Stomach (tissue), 9 donors: ENCODE results near the gene MRPL55. TPM values are rescaled to one million over a fixed set of nuclear protein-coding genes. Genes with fewer than 3 reads are reported as not detected.

ENCODE experiments used
- DNase-seq, 2 donors: peaks; one replicate each; pipeline versions ENCODE4 v3.0.0 to v3.0.0-alpha.2; 2013 to 2019
- H3K27ac ChIP-seq, 5 donors: fragments of 200-600 bp in 4 of 5; sonication (generic) in 4 of 5; one replicate each; pipeline ENCODE4 v1.5.1; 2013 to 2019; ENCODE audit warnings: mild to moderate bottlenecking in 1 of 5, moderate library complexity in 1 of 5
- H3K27me3 ChIP-seq, 3 donors: fragments of 200-600 bp; sonication (generic); one replicate each; pipeline ENCODE4 v1.5.1; 2017 to 2019; ENCODE audit warnings: mixed run types in 1 of 3
- H3K36me3 ChIP-seq, 4 donors: fragments of 200-600 bp; sonication (generic); 1 replicate in 3 of 4; 2 replicates in 1 of 4; pipeline ENCODE4 v1.5.1; 2016 to 2019
- H3K4me1 ChIP-seq, 4 donors: fragments of 200-600 bp; sonication (generic); one replicate each; pipeline ENCODE4 v1.5.1; 2016 to 2019
- H3K4me3 ChIP-seq, 4 donors: fragments of 200-600 bp; sonication (generic) in 3 of 4; one replicate each; pipeline ENCODE4 v1.5.1; 2016 to 2019; ENCODE audit warnings: mild to moderate bottlenecking in 1 of 4
- H3K9me3 ChIP-seq, 4 donors: fragments of 200-600 bp; sonication (generic); one replicate each; pipeline ENCODE4 v1.5.1; 2016 to 2019
- EP300 ChIP-seq: sonication (generic); formaldehyde crosslinking; IDR thresholded peaks from one replicate; pipeline ENCODE4 v1.6.1; 2017; ENCODE audit warnings: antibody characterized with exemption
- POLR2A ChIP-seq, 4 donors: fragments of 450-650 bp; IDR thresholded peaks; one replicate each; pipeline ENCODE4 v1.6.1; 2016; ENCODE audit warnings: antibody characterized with exemption in 4 of 4, control low read depth in 2 of 4, mild to moderate bottlenecking in 1 of 4, moderate library complexity in 1 of 4
- POLR2AphosphoS5 ChIP-seq, 3 donors: sonication (generic); formaldehyde crosslinking; IDR thresholded peaks; one replicate each; pipeline ENCODE4 v1.6.1; 2016; ENCODE audit warnings: antibody characterized with exemption in 3 of 3
- WGBS, 5 donors: extraction: QIAGEN DNeasy Blood & Tissue Kit in 3 of 5; methylation state at CpG; one replicate each; pipeline versions ENCODE4 v1.1.5 to v1.1.7; 2013 to 2018; 5-methylcytosine and 5-hydroxymethylcytosine counted together
- intact Hi-C: fragments of 100-400 bp; cut with DNase I; formaldehyde crosslinking; loops from one replicate; pipeline ENCODE4 v1.15.1; 2023; ENCODE audit warnings: low total_unique reads
- polyA plus RNA-seq, 3 donors: library from polyadenylated mRNA; stranded (reverse); fragments of 200-250 nt; gene quantifications; one replicate each; pipeline ENCODE4 v1.2.3, GENCODE V29; 2013
- total RNA-seq, 5 donors: library from RNA; depleted of rRNA; stranded (reverse); fragments of >200 nt; gene quantifications; one replicate each; pipeline versions ENCODE4 v1.1.0 to v1.2.3, GENCODE V29; 2014 to 2016
- TF ChIP-seq, protein P1 (sequence below), 7 experiments: fragments of 450-650 bp in 4 of 7; fragments of 200-600 bp in 3 of 7; sonication (generic) in 3 of 7; IDR thresholded peaks; one replicate each; pipeline ENCODE4 v1.5.1; 2016 to 2019; ENCODE audit warnings: antibody characterized with exemption in 7 of 7, control low read depth in 2 of 7, mild to moderate bottlenecking in 1 of 7
- donor health status: healthy with polysubstance abuse.
- donor health status: Bipolar disorder and iron deficiency.
- donor health status: healthy.

MRPL55 gene
- total and polyA plus RNA-seq, 8 donors, result 18.7 to 158 (median 100) TPM

DNA sequence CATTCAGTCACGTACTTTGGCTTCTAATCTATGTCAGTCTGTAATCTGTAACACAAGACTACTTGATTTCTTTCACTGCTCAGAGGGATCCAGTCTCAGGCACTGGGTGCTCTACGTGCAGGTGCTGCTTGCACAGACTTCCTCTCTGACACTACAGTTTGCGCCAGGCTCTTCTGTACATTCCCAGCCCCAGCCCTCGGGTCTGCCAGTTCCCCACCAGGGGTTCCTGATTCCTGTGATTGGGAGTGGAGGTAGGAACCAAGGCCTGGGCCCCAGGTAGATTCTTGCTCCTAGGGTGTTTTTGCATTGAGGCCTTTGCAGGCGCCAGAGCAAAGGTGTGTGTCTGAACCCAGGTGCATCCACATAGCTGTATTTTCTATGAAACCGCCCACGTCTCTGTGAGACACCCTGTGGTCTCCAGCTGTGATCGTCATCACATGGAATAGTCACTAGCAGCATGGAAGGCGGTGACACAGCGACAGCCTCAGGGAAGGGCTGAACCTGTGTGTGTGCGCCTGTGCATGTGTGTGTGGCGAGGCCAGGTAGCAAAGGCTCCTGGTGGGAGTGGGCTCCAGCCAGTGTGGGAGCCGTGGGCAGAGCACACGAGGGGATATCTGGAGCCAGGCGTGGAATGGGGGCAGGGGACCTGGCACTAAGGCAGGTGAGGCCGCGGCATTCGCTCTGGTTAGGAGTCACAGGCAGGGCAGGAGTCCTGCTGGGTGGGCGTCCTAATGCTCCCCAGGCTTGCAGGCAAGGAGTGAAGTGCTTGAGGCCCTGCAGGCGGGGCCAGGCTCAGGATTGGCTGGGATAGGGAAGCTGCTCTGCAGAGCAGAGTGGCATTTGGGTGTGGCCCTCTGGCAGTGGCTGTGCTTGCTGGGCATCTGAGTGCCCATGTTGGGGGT lies 45.8 kb upstream of the MRPL55 start:
- Histone ChIP-seq H3K27ac (no peak overlapping the region), H3K9me3 (no peaks in the 10 kb centered on the region), H3K4me3 (no peak overlapping the region), H3K27me3 (peaks cover 0 to 4% (median 0%) of the 10 kb centered on the region in 3 donors), H3K4me1 (peaks cover 16 to 36% (median 26%) of the 10 kb centered on the region in 4 donors), H3K36me3 (peaks cover 0 to 2% (median 0%) of the 10 kb centered on the region in 4 donors)
- intact Hi-C loops, result no loop called here
- WGBS, 5 donors, result 69 to 78% (median 72%) methylated on average over 19 to 20 of the region's 20 CpGs
- no peak for TF ChIP-seq POLR2AphosphoS5 (IDR thresholded peaks at IDR 0.05)
- TF ChIP-seq, protein P1, sequence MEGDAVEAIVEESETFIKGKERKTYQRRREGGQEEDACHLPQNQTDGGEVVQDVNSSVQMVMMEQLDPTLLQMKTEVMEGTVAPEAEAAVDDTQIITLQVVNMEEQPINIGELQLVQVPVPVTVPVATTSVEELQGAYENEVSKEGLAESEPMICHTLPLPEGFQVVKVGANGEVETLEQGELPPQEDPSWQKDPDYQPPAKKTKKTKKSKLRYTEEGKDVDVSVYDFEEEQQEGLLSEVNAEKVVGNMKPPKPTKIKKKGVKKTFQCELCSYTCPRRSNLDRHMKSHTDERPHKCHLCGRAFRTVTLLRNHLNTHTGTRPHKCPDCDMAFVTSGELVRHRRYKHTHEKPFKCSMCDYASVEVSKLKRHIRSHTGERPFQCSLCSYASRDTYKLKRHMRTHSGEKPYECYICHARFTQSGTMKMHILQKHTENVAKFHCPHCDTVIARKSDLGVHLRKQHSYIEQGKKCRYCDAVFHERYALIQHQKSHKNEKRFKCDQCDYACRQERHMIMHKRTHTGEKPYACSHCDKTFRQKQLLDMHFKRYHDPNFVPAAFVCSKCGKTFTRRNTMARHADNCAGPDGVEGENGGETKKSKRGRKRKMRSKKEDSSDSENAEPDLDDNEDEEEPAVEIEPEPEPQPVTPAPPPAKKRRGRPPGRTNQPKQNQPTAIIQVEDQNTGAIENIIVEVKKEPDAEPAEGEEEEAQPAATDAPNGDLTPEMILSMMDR (IDR thresholded peaks at IDR 0.05), result no peak
- no peak for TF ChIP-seq EP300
- no peak for TF ChIP-seq POLR2A (IDR thresholded peaks at IDR 0.05)
- DNase-seq, result no peak

DNA sequence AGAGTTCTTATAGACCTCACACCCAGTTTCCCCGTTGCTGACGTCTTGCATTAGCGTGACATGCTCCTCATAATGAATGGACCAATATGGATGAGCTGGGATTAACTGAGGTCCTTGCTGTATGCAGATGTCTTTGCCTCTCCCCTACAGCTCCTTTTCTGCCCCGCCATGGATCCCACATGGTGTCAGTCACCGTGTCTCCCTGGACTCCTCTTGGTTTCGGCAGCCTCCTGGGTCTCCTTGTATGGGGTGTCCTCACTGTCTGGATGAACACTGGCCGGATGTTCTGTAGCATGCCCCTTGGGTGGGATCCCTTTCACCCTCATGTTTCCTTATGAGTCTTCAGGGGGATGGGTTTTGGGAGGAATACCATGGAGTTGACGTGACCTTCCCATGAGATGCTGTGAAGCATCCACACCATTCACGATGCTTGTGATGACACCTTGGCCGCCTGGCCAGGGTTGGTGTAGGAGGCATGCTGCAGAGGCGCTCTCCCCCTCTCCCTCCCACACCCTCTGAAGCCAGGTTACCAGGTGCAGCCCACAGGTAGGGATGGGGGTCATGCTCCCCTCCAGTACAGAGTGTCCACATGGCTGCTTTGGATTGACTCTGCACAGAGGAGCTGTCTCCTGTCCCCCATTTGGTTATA lies 45.0 kb upstream of the MRPL55 start:
- no peaks in the 10 kb centered on the region for H3K9me3 ChIP-seq
- H3K27ac ChIP-seq, result no peak overlapping the region
- no peak overlapping the region for H3K4me3 ChIP-seq
- DNase-seq, result no peak
- peaks cover 23 to 41% (median 33%) of the 10 kb centered on the region in 4 donors for H3K4me1 ChIP-seq
- 91 to 95% (median 92%) methylated on average over 8 to 11 of the region's 11 CpGs for WGBS, 5 donors
- H3K36me3 ChIP-seq, result peaks cover 0 to 7% (median 3%) of the 10 kb centered on the region in 4 donors
- TF ChIP-seq EP300, result no peak
- TF ChIP-seq, protein P1 (IDR thresholded peaks at IDR 0.05), result no peak
- no peak for TF ChIP-seq POLR2AphosphoS5 (IDR thresholded peaks at IDR 0.05)
- no peak for TF ChIP-seq POLR2A (IDR thresholded peaks at IDR 0.05)
- intact Hi-C loops, result no loop called here
- peaks cover 0 to 4% (median 0%) of the 10 kb centered on the region in 3 donors for H3K27me3 ChIP-seq

DNA sequence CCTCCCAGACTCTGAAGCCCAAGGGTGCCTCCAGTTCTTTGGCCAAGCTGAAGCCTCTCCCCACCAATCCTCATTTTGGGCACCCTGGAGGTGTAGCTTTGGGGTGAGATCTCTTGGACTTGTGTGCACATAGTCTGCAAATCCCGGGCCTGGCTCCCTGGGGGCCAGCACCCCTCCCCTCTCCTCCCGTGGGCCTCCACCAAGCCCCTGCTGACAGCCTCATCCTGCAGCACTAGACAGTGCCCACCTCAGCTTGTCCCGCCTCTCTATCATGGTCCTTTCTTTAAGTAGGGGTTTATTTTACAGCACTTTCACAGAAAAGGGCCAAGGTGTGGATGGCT lies 43.8 kb upstream of the MRPL55 start:
- Histone ChIP-seq H3K4me1 (peaks cover 34 to 53% (median 43%) of the 10 kb centered on the region in 4 donors), H3K27ac (peak overlapping the region in 1 of 5 donors; percentile 93), H3K27me3 (peaks cover 0 to 4% (median 0%) of the 10 kb centered on the region in 3 donors), H3K4me3 (no peak overlapping the region), H3K36me3 (peaks cover 10 to 19% (median 15%) of the 10 kb centered on the region in 4 donors), H3K9me3 (no peaks in the 10 kb centered on the region)
- DNase-seq, result no peak
- intact Hi-C loops, result no loop called here
- 62 to 87% (median 78%) methylated on average over 3 of the region's 3 CpGs for WGBS, 5 donors
- no peak for TF ChIP-seq POLR2AphosphoS5 (IDR thresholded peaks at IDR 0.05)
- no peak for TF ChIP-seq EP300
- TF ChIP-seq, protein P1 (IDR thresholded peaks at IDR 0.05), result no peak
- TF ChIP-seq POLR2A (IDR thresholded peaks at IDR 0.05), result no peak

DNA sequence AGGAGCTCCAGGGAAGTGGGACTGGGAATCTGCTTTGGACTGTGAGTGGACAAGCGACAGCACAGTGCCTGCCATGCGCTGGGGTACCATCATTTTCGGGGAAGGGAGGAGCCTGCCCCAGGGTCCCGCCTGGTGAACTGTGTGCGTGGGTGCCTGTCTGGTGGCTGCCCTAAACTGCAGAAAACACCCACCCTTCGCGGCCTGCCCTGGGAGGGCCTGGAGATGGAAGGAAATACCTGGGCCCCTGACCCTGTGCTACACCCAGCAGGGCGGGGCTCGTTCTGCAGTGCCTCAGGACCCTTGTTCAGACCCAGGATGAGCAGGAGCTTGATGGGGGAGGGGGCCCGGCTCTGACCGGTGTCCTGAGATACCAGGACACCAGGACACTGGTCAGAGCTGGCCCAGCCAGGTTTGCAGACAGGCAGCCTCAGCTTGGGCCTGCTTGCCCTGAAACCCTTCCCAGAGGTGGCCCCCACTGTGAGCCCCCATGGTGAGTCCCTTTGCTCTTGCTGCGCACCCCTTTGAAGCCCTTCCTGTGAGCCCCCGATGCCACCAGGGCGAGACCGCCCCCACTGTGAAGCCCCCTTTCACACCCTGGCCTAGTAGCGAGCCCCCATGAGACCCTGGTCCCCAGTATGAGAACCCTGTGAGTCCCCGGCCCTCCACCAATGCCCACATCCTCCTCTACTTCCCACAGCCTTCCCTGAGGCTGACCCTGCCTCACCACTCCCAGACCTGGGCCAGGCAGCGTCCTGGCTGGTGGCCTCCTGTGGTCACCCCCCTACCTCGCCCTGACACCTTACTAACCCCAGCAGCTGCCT lies 43.2 kb upstream of the MRPL55 start:
- DNase-seq, result peak in 1 of 2 donors; percentile 11
- Histone ChIP-seq H3K27ac (peak overlapping the region in 2 of 5 donors; percentile 86 to 93), H3K4me3 (no peak overlapping the region), H3K9me3 (no peaks in the 10 kb centered on the region), H3K36me3 (peaks cover 16 to 25% (median 21%) of the 10 kb centered on the region in 4 donors), H3K4me1 (peaks cover 34 to 59% (median 47%) of the 10 kb centered on the region in 4 donors), H3K27me3 (peaks cover 0 to 4% (median 0%) of the 10 kb centered on the region in 3 donors)
- TF ChIP-seq EP300, result no peak
- no peak for TF ChIP-seq POLR2AphosphoS5 (IDR thresholded peaks at IDR 0.05)
- TF ChIP-seq, protein P1 (IDR thresholded peaks at IDR 0.05), result no peak
- no peak for TF ChIP-seq POLR2A (IDR thresholded peaks at IDR 0.05)
- 82 to 94% (median 85%) methylated on average over 15 to 19 of the region's 19 CpGs for WGBS, 5 donors
- intact Hi-C loops, result no loop called here
